ENCODE results near the gene NME7.

GRCh38 chr1:169146576-169147214, 220.9 kb downstream of the NME7 start:
- TF ChIP-seq, protein P1, sequence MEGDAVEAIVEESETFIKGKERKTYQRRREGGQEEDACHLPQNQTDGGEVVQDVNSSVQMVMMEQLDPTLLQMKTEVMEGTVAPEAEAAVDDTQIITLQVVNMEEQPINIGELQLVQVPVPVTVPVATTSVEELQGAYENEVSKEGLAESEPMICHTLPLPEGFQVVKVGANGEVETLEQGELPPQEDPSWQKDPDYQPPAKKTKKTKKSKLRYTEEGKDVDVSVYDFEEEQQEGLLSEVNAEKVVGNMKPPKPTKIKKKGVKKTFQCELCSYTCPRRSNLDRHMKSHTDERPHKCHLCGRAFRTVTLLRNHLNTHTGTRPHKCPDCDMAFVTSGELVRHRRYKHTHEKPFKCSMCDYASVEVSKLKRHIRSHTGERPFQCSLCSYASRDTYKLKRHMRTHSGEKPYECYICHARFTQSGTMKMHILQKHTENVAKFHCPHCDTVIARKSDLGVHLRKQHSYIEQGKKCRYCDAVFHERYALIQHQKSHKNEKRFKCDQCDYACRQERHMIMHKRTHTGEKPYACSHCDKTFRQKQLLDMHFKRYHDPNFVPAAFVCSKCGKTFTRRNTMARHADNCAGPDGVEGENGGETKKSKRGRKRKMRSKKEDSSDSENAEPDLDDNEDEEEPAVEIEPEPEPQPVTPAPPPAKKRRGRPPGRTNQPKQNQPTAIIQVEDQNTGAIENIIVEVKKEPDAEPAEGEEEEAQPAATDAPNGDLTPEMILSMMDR (IDR thresholded peaks at IDR 0.05 in 4 of 5, conservative IDR thresholded peaks at IDR 0.05 in 1 of 5): no peak
- TF ChIP-seq POLR2A (IDR thresholded peaks at IDR 0.05): no peak

All from gastrocnemius medialis (tissue), 4 donors.